DMS53 treated with DMSO at 0.1 percent for 48 hours (cell line): ENCODE measurements around the gene GGN.
"Not testable (repeated sequence)": the region's sequence is repeated elsewhere in the genome, so short reads cannot be mapped to it uniquely, and the experiment has no call there.

ENCODE experiments used
- DNase-seq: peaks from one replicate; lab custom pipeline; 2025; ENCODE audit not compliant: unreplicated experiment; lab: John Stamatoyannopoulos, UW

GGN gene

GRCh38 chr19:38362946-38363688 lies 24.7 kb downstream of the GGN start:
- not testable (repeated sequence) for DNase-seq

GRCh38 chr19:38362076-38362945 lies 25.5 kb downstream of the GGN start:
- DNase-seq: peak; percentile 87

DNA sequence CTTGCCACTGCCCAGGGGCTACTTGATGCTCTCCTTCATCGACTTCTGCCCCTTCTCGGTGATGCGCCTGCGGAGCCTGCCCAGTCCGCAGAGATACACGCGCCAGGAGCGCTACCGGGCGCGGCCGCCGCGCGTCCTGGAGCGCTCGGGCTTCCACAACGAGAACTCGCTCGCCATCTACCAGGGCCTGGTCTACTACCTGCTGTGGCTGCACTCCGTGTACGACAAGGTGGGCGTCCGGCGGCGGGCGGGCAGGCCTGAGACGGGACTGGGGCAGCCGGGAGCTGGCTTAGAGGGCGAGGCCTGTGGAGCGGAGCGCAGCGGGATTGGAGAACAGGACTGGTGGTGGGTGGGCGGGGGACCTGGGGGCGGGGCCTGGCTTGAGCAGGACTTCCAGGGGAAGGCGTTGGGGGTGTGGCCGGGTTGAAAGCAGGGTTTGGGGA lies 26.2 kb downstream of the GGN start:
- DNase-seq: peak; percentile 84

- peak; percentile 49 for DNase-seq
Measured at GRCh38 chr19:38360839-38361631, 26.8 kb downstream of the GGN start.

- DNase-seq: no peak
Measured at GRCh38 chr19:38360351-38360750, 27.5 kb downstream of the GGN start.

GRCh38 chr19:38359242-38360021 lies 28.4 kb downstream of the GGN start:
- no peak for DNase-seq

- no peak for DNase-seq
Measured at GRCh38 chr19:38358071-38358470, 29.8 kb downstream of the GGN start.

DNA sequence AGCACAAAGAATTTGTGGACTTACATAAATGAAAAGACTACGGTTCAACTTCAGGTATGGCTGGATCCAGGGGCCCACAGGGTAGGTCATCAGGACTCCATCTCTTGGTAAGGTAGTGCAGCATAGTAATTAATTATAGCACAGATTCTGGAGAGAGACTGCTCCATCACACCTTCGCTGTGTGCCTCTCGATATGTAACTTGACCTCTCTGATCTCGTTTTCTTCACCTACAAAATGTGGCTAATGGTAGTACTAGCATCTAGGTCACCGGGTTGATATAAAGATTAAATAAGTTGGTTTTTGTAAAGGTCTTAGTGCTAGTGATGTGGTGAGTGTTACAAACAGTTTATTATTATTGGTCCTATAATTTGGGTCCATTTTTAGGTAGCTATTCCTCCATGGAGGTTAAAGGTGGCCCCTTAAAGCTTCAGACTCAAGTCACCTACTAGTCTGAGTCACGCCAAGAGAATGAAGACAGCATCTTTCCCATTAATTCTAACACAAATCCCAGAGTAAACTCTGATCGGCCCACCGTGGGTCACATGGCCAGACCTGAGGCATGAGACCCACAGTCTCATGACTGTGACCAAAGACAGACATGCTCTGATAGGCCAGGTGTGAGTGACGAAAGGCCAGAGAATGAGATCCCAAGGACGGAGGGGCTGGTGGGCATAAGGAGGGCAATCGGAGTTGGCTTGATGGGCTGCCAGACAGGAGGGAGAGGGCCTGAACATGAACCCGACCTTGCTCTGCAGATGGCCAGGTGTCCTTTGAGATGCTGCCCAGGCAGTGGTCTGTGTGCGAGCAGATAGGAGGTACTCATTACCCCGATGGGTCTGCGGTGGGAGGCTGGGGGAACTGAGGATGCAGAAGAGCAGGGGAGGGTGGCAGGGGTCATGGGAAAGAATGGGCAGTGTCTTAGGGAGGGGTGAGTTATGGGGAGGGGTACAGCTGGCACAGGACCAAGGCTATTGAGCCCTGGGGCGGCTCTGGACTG lies 31.8 kb downstream of the GGN start:
- no peak for DNase-seq

GRCh38 chr19:38352611-38353010 lies 35.2 kb downstream of the GGN start:
- DNase-seq: no peak

- no peak for DNase-seq
Measured at GRCh38 chr19:38351865-38352395, 35.9 kb downstream of the GGN start.

GRCh38 chr19:38350883-38351282 lies 37.0 kb downstream of the GGN start:
- DNase-seq: no peak

DNA sequence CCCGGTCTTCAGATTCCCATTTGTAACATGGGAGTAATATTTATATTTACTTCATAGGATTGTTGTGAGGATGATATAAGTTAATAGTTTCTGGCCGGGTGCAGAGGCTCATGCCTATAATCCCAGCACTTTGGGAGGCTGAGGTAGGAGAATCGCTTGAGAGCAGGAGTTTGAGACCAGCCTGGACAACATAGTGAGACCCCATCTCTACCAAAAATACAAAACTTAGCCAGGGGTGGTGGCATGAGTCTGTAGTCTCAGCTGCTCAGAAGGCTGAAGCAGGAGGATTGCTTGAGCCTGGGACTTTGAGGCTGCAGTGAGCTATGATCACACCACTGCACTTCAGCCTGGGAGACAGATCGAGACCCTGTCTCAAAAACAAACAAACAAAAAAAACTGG lies 41.0 kb downstream of the GGN start:
- DNase-seq: no peak

- DNase-seq: no peak
Measured at GRCh38 chr19:38340927-38341326, 46.9 kb downstream of the GGN start.

DNA sequence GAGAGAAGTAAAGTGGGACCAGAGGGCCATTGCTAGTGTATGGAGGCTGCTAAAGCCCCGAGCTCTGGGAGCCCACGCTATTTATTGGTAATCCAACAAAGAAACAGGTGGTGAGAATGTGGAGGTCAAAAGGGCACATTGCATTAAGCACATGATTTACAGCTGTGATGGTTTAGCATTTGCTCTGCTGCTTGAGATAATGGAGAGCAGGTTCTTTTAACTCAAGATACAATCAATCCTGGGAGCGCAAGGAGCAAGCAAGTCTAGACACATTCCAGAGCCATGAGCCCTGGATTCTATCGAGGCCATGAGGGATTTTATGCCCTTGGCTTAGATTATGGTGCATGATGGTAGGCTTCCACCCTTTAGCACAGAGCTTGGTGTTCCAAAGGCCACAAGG lies 48.8 kb downstream of the GGN start:
- not testable (repeated sequence) for DNase-seq

DNA sequence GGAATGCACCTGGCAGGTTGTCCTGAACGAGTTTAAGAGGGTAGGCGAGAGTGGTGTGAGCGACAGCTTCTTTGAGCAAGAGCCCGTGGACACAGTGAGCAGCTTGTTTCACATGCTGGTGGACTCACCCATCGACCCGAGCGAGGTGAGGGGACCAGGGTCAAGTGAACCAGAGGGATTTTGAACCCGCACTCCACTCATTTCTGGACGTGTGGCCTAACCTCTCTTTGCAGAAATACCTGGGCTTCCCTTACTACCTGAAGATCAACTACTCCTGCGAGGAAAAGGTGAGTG lies 50.5 kb downstream of the GGN start:
- DNase-seq: no peak

DNA sequence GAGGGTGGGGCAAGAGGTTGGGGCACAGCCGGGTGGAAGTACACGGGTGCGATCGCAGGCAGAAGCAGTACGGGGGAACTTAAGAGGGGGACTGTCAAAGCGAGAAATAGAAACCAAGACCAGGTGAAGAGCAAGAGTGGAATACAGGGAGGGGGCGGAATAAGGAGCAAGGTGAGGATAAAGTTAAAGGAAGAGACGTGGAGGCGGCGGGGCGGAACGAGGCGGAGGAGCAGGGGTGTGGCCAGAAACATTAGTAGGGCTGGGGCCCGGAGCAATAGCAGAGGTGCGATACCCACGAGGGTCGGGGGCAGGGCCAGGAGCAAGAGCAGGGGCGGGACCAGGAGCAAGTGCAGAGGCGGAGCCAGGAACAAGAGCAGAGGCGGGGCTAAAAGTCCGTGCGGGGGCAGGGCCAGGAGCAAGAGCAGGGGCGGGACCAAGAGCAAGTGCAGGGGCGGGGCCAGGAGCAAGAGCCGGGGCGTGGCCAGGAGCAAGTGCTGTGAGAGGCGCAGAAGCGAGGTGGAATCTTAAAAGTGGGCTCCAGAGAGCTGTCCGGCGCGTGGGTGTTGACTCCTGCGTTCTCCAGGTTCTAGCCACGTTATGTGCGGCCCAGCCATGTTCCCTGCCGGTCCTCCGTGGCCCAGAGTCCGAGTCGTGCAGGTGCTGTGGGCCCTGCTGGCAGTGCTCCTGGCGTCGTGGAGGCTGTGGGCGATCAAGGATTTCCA lies 51.0 kb downstream of the GGN start:
- DNase-seq: peak; percentile 97

- peak; percentile 99 for DNase-seq
Measured at GRCh38 chr19:38335949-38336637, 51.7 kb downstream of the GGN start.
